MM.1S (cell line): ENCODE data around the gene HSPG2.
"Not testable (repeated sequence)": the region's sequence is repeated elsewhere in the genome, so short reads cannot be mapped to it uniquely, and the experiment has no call there.

ENCODE experiments used
- DNase-seq: peaks from one replicate; pipeline ENCODE4 v3.0.0-alpha.2; 2015
- H2AFZ ChIP-seq: fragments of 300-600 bp; sonication (generic); 2 replicates; pipeline ENCODE4 v1.6.0; 2016; ENCODE audit warnings: antibody characterized with exemption, low read length
- H3F3A ChIP-seq: fragments of 300-600 bp; sonication (generic); 2 replicates; pipeline ENCODE4 v1.6.1; 2016; ENCODE audit warnings: mild to moderate bottlenecking, antibody characterized with exemption, low read length, moderate library complexity, mixed read lengths; ENCODE audit not compliant: insufficient read depth
- H3K27ac ChIP-seq: fragments of 300-600 bp; sonication (generic); 2 replicates; pipeline ENCODE4 v1.5.1; 2016; ENCODE audit warnings: mild to moderate bottlenecking, low read length
- H3K27me3 ChIP-seq: fragments of 300-600 bp; sonication (generic); replicated peaks from 2 replicates; pipeline ENCODE4 v1.6.0; 2016; ENCODE audit warnings: low read length; ENCODE audit not compliant: insufficient read depth
- H3K36me3 ChIP-seq: fragments of 300-600 bp; sonication (generic); replicated peaks from 2 replicates; pipeline ENCODE4 v1.6.1; 2016; ENCODE audit warnings: mild to moderate bottlenecking, low read length, mixed read lengths; ENCODE audit not compliant: insufficient read depth
- H3K4me1 ChIP-seq: fragments of 300-600 bp; sonication (generic); 2 replicates; pipeline ENCODE4 v1.6.1; 2016; ENCODE audit warnings: low read length, mixed read lengths
- H3K4me2 ChIP-seq: fragments of 300-600 bp; sonication (generic); 2 replicates; pipeline ENCODE4 v1.6.0; 2016; ENCODE audit warnings: low read depth, low read length
- H3K4me3 ChIP-seq: fragments of 300-600 bp; sonication (generic); 2 replicates; pipeline ENCODE4 v1.5.1; 2016; ENCODE audit warnings: low read length, mixed read lengths
- H3K79me2 ChIP-seq: fragments of 300-600 bp; sonication (generic); 2 replicates; pipeline ENCODE4 v1.6.1; 2016; ENCODE audit warnings: mixed run types, low read length, mixed read lengths
- H3K9ac ChIP-seq: fragments of 300-600 bp; sonication (generic); 2 replicates; pipeline ENCODE4 v1.6.1; 2016; ENCODE audit warnings: low read length, mixed read lengths
- H3K9me2 ChIP-seq: fragments of 300-600 bp; sonication (generic); replicated peaks from 2 replicates; pipeline ENCODE4 v1.6.1; 2016; ENCODE audit warnings: mild to moderate bottlenecking, low read length, mixed read lengths; ENCODE audit not compliant: insufficient read depth
- H3K9me3 ChIP-seq: fragments of 300-600 bp; sonication (generic); replicated peaks from 2 replicates; pipeline ENCODE4 v1.6.1; 2016; ENCODE audit warnings: mild to moderate bottlenecking, low read length, mixed read lengths; ENCODE audit not compliant: insufficient read depth
- H4K20me1 ChIP-seq: fragments of 300-600 bp; sonication (generic); 2 replicates; pipeline ENCODE4 v1.6.1; 2016; ENCODE audit warnings: mild to moderate bottlenecking, low read length, moderate library complexity, mixed read lengths; ENCODE audit not compliant: insufficient read depth
- CTCF ChIP-seq: fragments of 300-600 bp; sonication (generic); IDR thresholded peaks from 2 replicates; pipeline ENCODE4 v1.5.1; 2016; ENCODE audit warnings: antibody characterized with exemption, low read length, mixed read lengths
- EZH2 ChIP-seq: fragments of 300-600 bp; sonication (generic); optimal IDR thresholded peaks from 2 replicates; pipeline ENCODE3; 2017; ENCODE audit warnings: low read depth, mild to moderate bottlenecking, antibody characterized with exemption, low read length, mixed read lengths
- EZH2phosphoT487 ChIP-seq: fragments of 300-600 bp; sonication (generic); IDR thresholded peaks from 2 replicates; pipeline ENCODE4 v1.6.1; 2018; ENCODE audit warnings: antibody characterized with exemption, low read length

Gene HSPG2

DNA sequence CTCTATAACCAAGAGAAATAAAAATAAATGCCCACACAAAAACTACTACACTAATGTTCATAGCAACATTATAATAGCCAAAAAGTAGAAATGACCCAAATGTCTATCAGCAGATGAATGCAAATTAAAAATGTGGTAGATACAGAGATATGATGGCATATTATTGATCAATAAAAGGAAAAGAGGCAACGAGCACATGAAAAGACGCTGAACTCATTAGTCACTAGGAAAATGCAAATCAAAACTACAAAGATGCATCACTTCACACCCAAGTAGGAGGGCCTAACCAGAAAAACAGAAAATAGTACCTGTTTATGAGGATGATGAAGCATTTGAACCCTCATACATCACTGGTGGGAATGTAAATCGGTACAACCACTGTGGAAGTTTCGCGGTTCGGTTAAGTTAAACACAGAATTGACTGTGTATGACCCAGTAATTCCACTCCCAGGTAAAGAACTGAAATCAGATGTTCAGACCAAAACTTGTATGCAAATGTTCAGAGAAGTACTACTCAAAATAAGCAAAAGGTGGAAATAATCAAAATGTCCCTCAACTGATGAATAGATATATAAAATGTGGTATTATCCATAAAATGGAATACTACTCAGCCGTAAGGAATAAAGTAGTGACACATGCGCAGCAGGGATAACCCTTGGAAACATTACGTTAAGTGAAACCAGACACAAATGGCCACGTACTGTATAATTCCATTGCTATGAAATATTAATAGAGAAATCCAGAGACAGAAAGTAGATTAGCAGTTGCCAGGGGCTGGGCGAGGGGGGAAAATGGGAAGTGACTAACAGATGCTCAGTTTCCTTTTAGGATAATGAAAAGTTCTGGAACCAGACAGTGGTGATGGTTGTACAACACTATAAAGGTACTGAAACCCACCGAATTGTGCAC is 157.2 kb downstream of the HSPG2 start:
- Histone ChIP-seq H2AFZ (no peak overlapping the region), H3K4me2 (peak overlapping the region; percentile 47), H3K9me2 (no peaks in the 10 kb centered on the region), H3K4me1 (peaks cover 13% of the 10 kb centered on the region), H3K9ac (no peak overlapping the region), H4K20me1 (peaks cover 29% of the 10 kb centered on the region), H3K9me3 (no peaks in the 10 kb centered on the region), H3K4me3 (peak overlapping the region; percentile 10), H3F3A (peaks cover 28% of the 10 kb centered on the region), H3K79me2 (peaks cover 79% of the 10 kb centered on the region), H3K36me3 (no peaks in the 10 kb centered on the region), H3K27ac (peak overlapping the region; percentile 37), H3K27me3 (no peaks in the 10 kb centered on the region)
- TF ChIP-seq CTCF: no peak
- no peak for TF ChIP-seq EZH2phosphoT487
- TF ChIP-seq EZH2: no peak
- DNase-seq: no peak

- Histone ChIP-seq H3K36me3 (no peaks in the 10 kb centered on the region), H3K4me2 (no peak overlapping the region), H3K79me2 (peaks cover 94% of the 10 kb centered on the region), H4K20me1 (peaks cover 34% of the 10 kb centered on the region), H3K27me3 (no peaks in the 10 kb centered on the region), H3K4me1 (peaks cover 11% of the 10 kb centered on the region), H3K9me3 (no peaks in the 10 kb centered on the region), H3K4me3 (no peak overlapping the region), H3F3A (peaks cover 33% of the 10 kb centered on the region), H3K27ac (no peak overlapping the region), H3K9me2 (no peaks in the 10 kb centered on the region), H2AFZ (no peak overlapping the region), H3K9ac (no peak overlapping the region)
- DNase-seq: no peak
- TF ChIP-seq EZH2phosphoT487 (no peak), CTCF (no peak), EZH2 (no peak)
Observed at GRCh38 chr1:21778405-21778727, 158.7 kb downstream of the HSPG2 start.

- not testable (repeated sequence) for H3K36me3 ChIP-seq, H3K9ac ChIP-seq, H3K27ac ChIP-seq, DNase-seq, H3K4me2 ChIP-seq, H3K27me3 ChIP-seq, H3K4me3 ChIP-seq, H3K9me3 ChIP-seq, H2AFZ ChIP-seq, H3K9me2 ChIP-seq
- Histone ChIP-seq H3K4me1 (peaks cover 14% of the 10 kb centered on the region), H4K20me1 (peaks cover 45% of the 10 kb centered on the region), H3F3A (peaks cover 24% of the 10 kb centered on the region), H3K79me2 (peaks cover 99% of the 10 kb centered on the region)
Observed at GRCh38 chr1:21776925-21777324, 160.2 kb downstream of the HSPG2 start.

DNA sequence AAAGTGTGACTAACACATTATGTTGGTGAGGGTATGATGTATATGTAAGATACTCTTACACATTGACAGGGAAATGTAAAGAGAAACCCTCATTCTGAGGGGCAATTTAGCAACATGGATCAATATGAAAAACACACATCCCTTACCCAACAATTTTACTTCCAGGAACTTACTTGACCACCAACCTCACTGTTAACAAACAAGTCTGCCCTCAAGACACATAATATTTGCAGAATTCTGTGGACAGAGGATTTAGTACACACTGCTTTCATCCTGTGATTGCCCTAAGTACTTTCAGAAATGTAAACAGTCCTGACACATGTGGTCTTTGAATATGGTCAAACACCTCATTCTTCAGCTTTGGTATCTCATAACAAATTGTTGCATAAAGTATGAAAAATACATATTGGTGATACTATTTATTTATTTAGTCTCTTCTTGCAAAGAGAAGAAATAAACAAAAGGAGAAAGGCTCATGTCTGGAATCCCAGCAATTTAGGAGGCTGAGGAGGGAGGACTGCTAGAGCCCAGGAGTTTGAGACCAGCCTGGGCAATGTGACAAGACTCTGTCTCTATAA is 161.0 kb downstream of the HSPG2 start:
- H3K9me3 ChIP-seq: no peaks in the 10 kb centered on the region
- peaks cover 45% of the 10 kb centered on the region for H4K20me1 ChIP-seq
- no peak for DNase-seq
- H3K4me2 ChIP-seq: no peak overlapping the region
- no peak overlapping the region for H3K9ac ChIP-seq
- no peak overlapping the region for H3K4me3 ChIP-seq
- H3K79me2 ChIP-seq: peaks cover 99% of the 10 kb centered on the region
- H3K4me1 ChIP-seq: peaks cover 14% of the 10 kb centered on the region
- TF ChIP-seq CTCF (no peak), EZH2phosphoT487 (no peak)
- H3K36me3 ChIP-seq: no peaks in the 10 kb centered on the region
- no peak overlapping the region for H2AFZ ChIP-seq
- no peaks in the 10 kb centered on the region for H3K27me3 ChIP-seq
- no peaks in the 10 kb centered on the region for H3K9me2 ChIP-seq
- peaks cover 15% of the 10 kb centered on the region for H3F3A ChIP-seq
- no peak overlapping the region for H3K27ac ChIP-seq
